ENCODE measurements around the gene DHX40.
"Not testable (repeated sequence)": the region's sequence is repeated elsewhere in the genome, so short reads cannot be mapped to it uniquely, and the experiment has no call there.

The DHX40 gene

GRCh38 chr17:59633658-59634359 is 68.4 kb downstream of the DHX40 start:
- DNase-seq: no peak

GRCh38 chr17:59634632-59635541 is 69.5 kb downstream of the DHX40 start:
- DNase-seq: peak; percentile 20

GRCh38 chr17:59637611-59638310 is 72.4 kb downstream of the DHX40 start:
- DNase-seq: no peak

GRCh38 chr17:59638553-59638952 is 73.1 kb downstream of the DHX40 start:
- DNase-seq: no peak

GRCh38 chr17:59641799-59642484 is 76.5 kb downstream of the DHX40 start:
- DNase-seq: no peak

- no peak for DNase-seq
Observed at GRCh38 chr17:59642565-59642964, 77.2 kb downstream of the DHX40 start.

- DNase-seq: no peak
Observed at GRCh38 chr17:59643159-59644140, 78.0 kb downstream of the DHX40 start.

- no peak for DNase-seq
Observed at GRCh38 chr17:59647288-59647687, 81.9 kb downstream of the DHX40 start.

- no peak for DNase-seq
Observed at GRCh38 chr17:59649886-59650285, 84.5 kb downstream of the DHX40 start.

GRCh38 chr17:59650642-59651041 is 85.2 kb downstream of the DHX40 start:
- DNase-seq: no peak

- DNase-seq: no peak
Observed at GRCh38 chr17:59651346-59651745, 85.9 kb downstream of the DHX40 start.

- DNase-seq: no peak
Observed at GRCh38 chr17:59652119-59652518, 86.7 kb downstream of the DHX40 start.

GRCh38 chr17:59656624-59657023 is 91.2 kb downstream of the DHX40 start:
- not testable (repeated sequence) for DNase-seq

All from NCI-H69 (cell line).